ENCODE results near the gene FOS.
A peak's percentile ranks its signal among the peaks of the same experiment; 100 is the strongest.
"Not testable (repeated sequence)": the region's sequence is repeated elsewhere in the genome, so short reads cannot be mapped to it uniquely, and the experiment has no call there.

FOS gene

GRCh38 chr14:75295491-75296345 is 17.1 kb downstream of the FOS start:
- DNase-seq, result no peak

GRCh38 chr14:75297411-75298040 is 18.9 kb downstream of the FOS start:
- DNase-seq, result no peak

- no peak for DNase-seq
These were observed 19.7 kb downstream of the FOS start for GRCh38 chr14:75298187-75298965.

GRCh38 chr14:75299059-75299458 is 20.4 kb downstream of the FOS start:
- DNase-seq, result no peak

- no peak for DNase-seq
These were observed 20.9 kb downstream of the FOS start for GRCh38 chr14:75299576-75299975.

GRCh38 chr14:75301666-75302325 is 23.2 kb downstream of the FOS start:
- no peak for DNase-seq

- peak; percentile 41 for DNase-seq
These were observed 24.8 kb downstream of the FOS start for GRCh38 chr14:75303381-75303789.

- not testable (repeated sequence) for DNase-seq
These were observed 27.8 kb downstream of the FOS start for GRCh38 chr14:75306410-75306809.

- no peak for DNase-seq
These were observed 28.5 kb downstream of the FOS start for GRCh38 chr14:75306927-75307699.

- peak; percentile 56 for DNase-seq
These were observed 29.2 kb downstream of the FOS start for GRCh38 chr14:75307700-75308379.

GRCh38 chr14:75308991-75309390 is 30.4 kb downstream of the FOS start:
- DNase-seq, result not testable (repeated sequence)

- not testable (repeated sequence) for DNase-seq
These were observed 30.9 kb downstream of the FOS start for GRCh38 chr14:75309561-75309960.

GRCh38 chr14:75310295-75311111 is 31.9 kb downstream of the FOS start:
- DNase-seq, result peak; percentile 72

GRCh38 chr14:75311356-75311755 is 32.7 kb downstream of the FOS start:
- DNase-seq, result no peak

GRCh38 chr14:75312341-75312740 is 33.7 kb downstream of the FOS start:
- no peak for DNase-seq

- no peak for DNase-seq
These were observed 34.7 kb downstream of the FOS start for GRCh38 chr14:75313294-75313693.

GRCh38 chr14:75315144-75315543 is 36.5 kb downstream of the FOS start:
- DNase-seq, result no peak

GRCh38 chr14:75317148-75317547 is 38.5 kb downstream of the FOS start:
- no peak for DNase-seq

GRCh38 chr14:75318353-75318752 is 39.7 kb downstream of the FOS start:
- DNase-seq, result no peak

GRCh38 chr14:75319021-75319420 is 40.4 kb downstream of the FOS start:
- no peak for DNase-seq

- no peak for DNase-seq
These were observed 41.6 kb downstream of the FOS start for GRCh38 chr14:75320196-75320595.

Measured in NCI-H446 treated with DMSO at 0.1 percent for 48 hours (cell line).